Esophagus squamous epithelium (tissue), 5 donors: Measurements from ENCODE around the gene IQCE. TPM values are rescaled to one million over a fixed set of nuclear protein-coding genes. Genes with fewer than 3 reads are reported as not detected.
A peak's percentile ranks its signal among the peaks of the same experiment; 100 is the strongest.

Source experiments
- DNase-seq: peaks from one replicate; lab custom pipeline; 2025; lab: John Stamatoyannopoulos, UW
- H3K27ac ChIP-seq, 4 donors: fragments of 200-600 bp; sonication (generic); one replicate each; pipeline ENCODE4 v1.5.1; 2016 to 2019; ENCODE audit warnings: mild to moderate bottlenecking in 1 of 4
- H3K27me3 ChIP-seq, 4 donors: fragments of 200-600 bp; sonication (generic); 1 replicate in 3 of 4; 2 replicates in 1 of 4; pipeline versions ENCODE4 v1.5.1 to v1.6.0; 2017 to 2021; ENCODE audit warnings: antibody characterized with exemption in 1 of 4
- H3K36me3 ChIP-seq, 3 donors: fragments of 200-600 bp; sonication (generic); one replicate each; pipeline ENCODE4 v1.5.1; 2016 to 2019
- H3K4me1 ChIP-seq, 3 donors: fragments of 200-600 bp; sonication (generic); one replicate each; pipeline ENCODE4 v1.5.1; 2017 to 2019
- H3K4me3 ChIP-seq, 4 donors: fragments of 200-600 bp; sonication (generic); 1 replicate in 3 of 4; 2 replicates in 1 of 4; pipeline ENCODE4 v1.5.1; 2016 to 2019; ENCODE audit warnings: mild to moderate bottlenecking in 2 of 4, moderate library complexity in 1 of 4
- H3K9me3 ChIP-seq, 3 donors: fragments of 200-600 bp; sonication (generic); one replicate each; pipeline ENCODE4 v1.5.1; 2016 to 2019
- CTCF ChIP-seq, 6 experiments: fragments of 450-650 bp in 4 of 6; fragments of 200-600 bp in 2 of 6; sonication (generic) in 2 of 6; IDR thresholded peaks; one replicate each; pipeline ENCODE4 v1.5.1; 2016 to 2019; ENCODE audit warnings: antibody characterized with exemption in 6 of 6, mild to moderate bottlenecking in 4 of 6, moderate library complexity in 4 of 6
- POLR2A ChIP-seq, 4 donors: fragments of 450-650 bp; IDR thresholded peaks; one replicate each; pipeline ENCODE4 v1.6.1; 2017; ENCODE audit warnings: antibody characterized with exemption in 4 of 4, mild to moderate bottlenecking in 4 of 4, moderate library complexity in 3 of 4
- WGBS, 2 donors: methylation state at CpG; one replicate each; pipeline ENCODE4 v1.1.5; 2018; 5-methylcytosine and 5-hydroxymethylcytosine counted together
- intact Hi-C: fragments of 100-400 bp; cut with DNase I; formaldehyde crosslinking; loops from one replicate; pipeline ENCODE4 v1.15.0; 2022
- total RNA-seq, 4 donors: library from RNA; depleted of rRNA; stranded (reverse); fragments of >200 nt; gene quantifications; one replicate each; pipeline ENCODE4 v1.1.0, GENCODE V29; 2016
- donor health status: DM: yes; HTN: yes; CAD: no.

The IQCE gene
- total RNA-seq, 4 donors from 2014 or later: 4.5 to 10.6 (median 6.3) TPM

GRCh38 chr7:2629746-2630681 lies 71.2 kb downstream of the IQCE start:
- Histone ChIP-seq H3K27me3 (peaks cover 0 to 13% (median 0%) of the 10 kb centered on the region in 4 donors), H3K27ac (peak overlapping the region in 2 of 4 donors; percentile 69 to 75), H3K4me1 (peaks cover 43 to 78% (median 43%) of the 10 kb centered on the region in 3 donors), H3K4me3 (no peak overlapping the region), H3K36me3 (no peaks in the 10 kb centered on the region), H3K9me3 (no peaks in the 10 kb centered on the region)
- 31 to 62% methylated on average over 4 to 7 of the region's 21 CpGs for WGBS, 2 donors
- no peak for DNase-seq
- intact Hi-C loops: no loop called here
- TF ChIP-seq CTCF (IDR thresholded peaks at IDR 0.05): no peak
- TF ChIP-seq POLR2A (IDR thresholded peaks at IDR 0.05): no peak

GRCh38 chr7:2631946-2632732 lies 73.4 kb downstream of the IQCE start, which contains the start of gene TTYH3:
TTYH3 (plus strand) TSS chr7:2631986; CDS start chr7:2632156, 170 bp downstream.
- Histone ChIP-seq H3K27me3 (no peaks in the 10 kb centered on the region), H3K9me3 (no peaks in the 10 kb centered on the region), H3K27ac (peak within 1 kb of the TSS; percentile 79 to 92 (median 84)), H3K4me3 (peak within 1 kb of the TSS; percentile 57 to 86 (median 72)), H3K36me3 (no peaks in the 10 kb centered on the region), H3K4me1 (peaks cover 43 to 91% (median 44%) of the 10 kb centered on the region in 3 donors)
- intact Hi-C loops: no loop called here
- 0% methylated on average over 10 of the region's 62 CpGs; no CpG with 5 or more reads in 1 of the 2 donors for WGBS, 2 donors
- DNase-seq: no peak
- TF ChIP-seq POLR2A (IDR thresholded peaks at IDR 0.05) (no peak), CTCF (IDR thresholded peaks at IDR 0.05) (no peak)

- intact Hi-C loops: no loop called here
- no peaks in the 10 kb centered on the region for H3K9me3 ChIP-seq
- no peaks in the 10 kb centered on the region for H3K27me3 ChIP-seq
- peak overlapping the region; percentile 79 to 92 (median 84) for H3K27ac ChIP-seq
- TF ChIP-seq CTCF (IDR thresholded peaks at IDR 0.05) (no peak), POLR2A (IDR thresholded peaks at IDR 0.05) (peak in 2 of 4 donors; percentile 11 to 55)
- H3K36me3 ChIP-seq: no peaks in the 10 kb centered on the region
- peak overlapping the region; percentile 57 to 86 (median 72) for H3K4me3 ChIP-seq
- WGBS, 2 donors: 0% methylated on average over 4 of the region's 35 CpGs; no CpG with 5 or more reads in 1 of the 2 donors
- H3K4me1 ChIP-seq: peaks cover 44 to 92% (median 47%) of the 10 kb centered on the region in 3 donors
- no peak for DNase-seq
These were observed 74.2 kb downstream of the IQCE start for GRCh38 chr7:2632733-2633537.

- TF ChIP-seq CTCF (IDR thresholded peaks at IDR 0.05) (no peak), POLR2A (IDR thresholded peaks at IDR 0.05) (peak in 1 of 4 donors; percentile 20)
- WGBS, 2 donors: 5 to 6% methylated on average over 10 to 12 of the region's 22 CpGs
- H3K4me3 ChIP-seq: peak overlapping the region; percentile 57 to 86 (median 72)
- intact Hi-C loops: no loop called here
- DNase-seq: no peak
- H3K27me3 ChIP-seq: no peaks in the 10 kb centered on the region
- H3K4me1 ChIP-seq: peaks cover 49 to 92% (median 55%) of the 10 kb centered on the region in 3 donors
- no peaks in the 10 kb centered on the region for H3K9me3 ChIP-seq
- H3K27ac ChIP-seq: peak overlapping the region; percentile 79 to 92 (median 84)
- H3K36me3 ChIP-seq: no peaks in the 10 kb centered on the region
These were observed 74.9 kb downstream of the IQCE start for GRCh38 chr7:2633538-2634266.
